Activated T-cell treated with anti-CD3 and anti-CD28 coated beads for 48 hours (primary cell): Measurements from ENCODE around the gene CCDC181.

Experiments used
- DNase-seq: peaks from one replicate; pipeline ENCODE4 v3.0.0-alpha.2; 2020; ENCODE audit warnings: low read depth

CCDC181 gene

DNA sequence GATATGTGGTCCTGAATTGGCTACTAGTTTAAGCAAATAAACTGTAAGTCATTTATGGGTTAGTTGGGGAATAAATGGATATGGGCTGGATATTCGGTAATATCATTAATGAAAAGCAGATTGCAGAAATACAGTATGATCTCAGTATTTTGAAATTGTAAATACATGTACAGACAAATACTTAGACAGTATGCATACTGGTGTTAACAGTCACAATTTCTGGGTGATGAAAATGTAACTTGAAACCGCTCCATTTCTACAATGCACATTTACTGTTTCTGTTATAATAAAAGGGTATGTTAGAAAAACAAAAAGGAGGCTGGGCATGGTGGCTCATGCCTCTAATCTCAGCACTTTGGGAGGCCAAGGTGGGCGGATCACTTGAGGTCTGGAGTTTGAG lies 31.3 kb downstream of the CCDC181 start:
- no peak for DNase-seq

DNA sequence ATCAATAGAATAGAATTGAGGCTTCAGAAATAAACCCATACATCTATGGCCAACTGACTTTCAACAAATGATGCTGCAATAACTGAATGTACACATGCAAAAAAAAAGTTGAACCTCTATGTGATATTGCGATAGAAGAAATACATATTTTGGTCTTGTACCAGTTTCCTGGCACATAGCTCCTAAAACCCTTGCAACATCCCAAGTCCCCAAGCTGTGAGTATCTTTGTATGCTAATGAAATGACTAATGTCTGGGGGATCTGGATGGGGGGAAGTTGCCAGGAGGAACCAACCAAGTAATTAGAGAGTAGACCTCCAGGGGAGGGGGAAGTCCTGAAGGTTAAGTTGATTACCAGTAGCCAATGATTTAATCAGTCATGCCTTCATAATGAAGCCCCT lies 34.9 kb downstream of the CCDC181 start:
- no peak for DNase-seq

DNA sequence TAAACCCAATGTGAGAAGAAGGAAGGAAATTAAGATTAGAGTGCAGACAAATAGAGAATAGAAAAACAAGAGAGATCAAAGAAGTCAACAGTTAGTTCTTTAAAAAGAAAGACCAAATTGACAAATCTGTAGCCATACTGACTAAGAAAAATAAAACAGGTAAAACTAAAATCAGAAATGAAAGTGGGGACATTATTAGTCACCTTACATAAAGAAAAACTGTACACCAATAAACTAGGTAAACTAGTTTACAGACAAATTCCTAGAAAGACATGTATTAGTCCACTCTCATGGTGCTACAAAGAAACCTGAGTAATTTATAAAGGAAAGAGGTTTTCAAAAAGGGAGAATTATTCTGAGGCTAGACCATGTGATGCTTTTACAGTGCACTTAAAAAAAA lies 37.0 kb downstream of the CCDC181 start:
- DNase-seq = no peak

DNA sequence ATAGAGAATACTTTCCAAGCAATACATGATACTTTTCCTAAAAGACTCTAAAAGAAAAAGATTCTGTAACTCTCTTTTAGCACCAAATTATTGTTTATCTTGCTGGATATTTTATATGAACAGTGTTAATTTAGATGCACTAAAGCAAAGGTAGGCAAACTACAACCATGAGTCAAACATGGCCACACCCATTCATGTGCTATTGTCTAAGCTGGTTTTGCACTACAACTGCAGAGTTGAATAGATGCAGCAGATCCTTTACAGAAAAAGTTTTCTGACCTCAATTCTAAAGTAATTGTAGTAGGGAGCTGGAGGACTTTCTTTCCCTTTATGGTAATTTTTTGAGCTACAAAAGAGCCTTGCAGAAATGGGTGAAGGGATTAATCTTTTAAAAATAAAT lies 39.9 kb downstream of the CCDC181 start:
- no peak for DNase-seq

DNA sequence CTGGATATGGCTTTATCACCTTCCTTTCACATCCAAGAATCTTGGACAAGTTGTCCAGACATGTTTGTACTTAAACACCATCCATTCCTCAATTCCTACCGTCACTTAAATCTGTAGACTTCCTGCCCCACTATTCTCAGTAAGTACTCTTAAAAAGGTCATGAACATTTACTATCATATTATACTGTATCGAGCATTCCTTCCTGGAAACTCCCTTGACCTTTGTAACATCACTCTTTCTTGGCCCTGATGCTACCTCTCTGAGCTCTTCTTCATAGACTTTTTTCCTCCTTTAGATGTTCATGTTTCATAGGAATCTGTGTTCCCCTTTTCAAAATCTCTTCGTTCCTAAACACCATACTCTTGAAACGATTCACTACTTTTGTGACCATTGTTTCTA lies 43.8 kb downstream of the CCDC181 start:
- DNase-seq = no peak

DNA sequence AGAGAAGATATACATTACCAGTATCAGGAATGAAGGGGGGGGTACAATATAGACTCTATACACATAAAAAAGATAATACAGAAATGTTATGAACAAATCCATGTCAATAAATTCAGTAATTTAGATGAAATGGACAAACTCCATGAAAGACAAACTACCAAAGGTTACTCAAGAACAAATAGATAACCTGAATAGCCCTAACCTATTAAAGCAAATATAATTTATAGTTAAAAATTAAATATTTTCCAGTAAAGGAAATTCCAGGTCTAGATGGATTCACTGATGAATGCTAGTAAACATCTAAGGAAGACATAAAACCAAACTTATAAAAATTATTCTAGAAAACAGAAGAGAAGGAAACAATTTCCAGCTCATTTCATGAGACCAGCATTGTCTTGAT lies 46.1 kb downstream of the CCDC181 start:
- DNase-seq = no peak

DNA sequence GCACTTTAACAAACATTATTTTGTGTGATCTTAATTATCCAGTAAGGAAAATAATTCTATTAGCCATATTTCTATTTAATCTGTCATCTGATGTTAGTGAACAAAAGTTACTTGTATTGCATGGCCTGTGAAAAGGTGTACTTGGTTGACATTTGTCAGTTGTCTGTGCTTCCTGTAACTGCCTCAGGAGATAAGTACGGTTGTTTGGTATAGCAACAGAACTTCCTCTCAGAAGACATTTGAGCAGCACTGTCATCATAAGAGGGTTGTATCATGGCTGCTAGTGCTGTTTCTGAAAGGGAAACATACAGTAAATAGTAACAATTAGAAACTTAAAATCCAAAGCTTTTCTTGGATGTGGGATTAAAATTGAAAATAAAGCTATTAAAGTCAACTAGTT lies 55.9 kb downstream of the CCDC181 start:
- DNase-seq = no peak

DNA sequence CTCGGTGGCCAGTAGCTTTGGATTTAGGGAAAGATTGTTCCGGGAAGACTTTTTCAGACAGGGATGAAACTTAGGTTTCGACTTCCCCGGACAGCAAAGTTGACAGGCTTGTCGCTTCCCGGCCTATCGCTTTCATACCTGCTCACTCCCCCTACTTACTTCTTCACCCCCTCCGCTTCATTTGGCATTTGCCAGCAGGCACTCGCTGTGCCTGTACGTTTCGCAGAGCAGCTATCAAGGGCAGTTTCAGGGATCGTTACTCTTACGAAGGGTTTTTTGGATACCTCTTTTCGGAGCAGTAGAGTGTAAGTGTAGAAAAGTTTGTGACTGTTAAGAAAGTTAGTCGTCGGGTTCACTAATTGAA lies 58.9 kb downstream of the CCDC181 start:
- no peak for DNase-seq

DNA sequence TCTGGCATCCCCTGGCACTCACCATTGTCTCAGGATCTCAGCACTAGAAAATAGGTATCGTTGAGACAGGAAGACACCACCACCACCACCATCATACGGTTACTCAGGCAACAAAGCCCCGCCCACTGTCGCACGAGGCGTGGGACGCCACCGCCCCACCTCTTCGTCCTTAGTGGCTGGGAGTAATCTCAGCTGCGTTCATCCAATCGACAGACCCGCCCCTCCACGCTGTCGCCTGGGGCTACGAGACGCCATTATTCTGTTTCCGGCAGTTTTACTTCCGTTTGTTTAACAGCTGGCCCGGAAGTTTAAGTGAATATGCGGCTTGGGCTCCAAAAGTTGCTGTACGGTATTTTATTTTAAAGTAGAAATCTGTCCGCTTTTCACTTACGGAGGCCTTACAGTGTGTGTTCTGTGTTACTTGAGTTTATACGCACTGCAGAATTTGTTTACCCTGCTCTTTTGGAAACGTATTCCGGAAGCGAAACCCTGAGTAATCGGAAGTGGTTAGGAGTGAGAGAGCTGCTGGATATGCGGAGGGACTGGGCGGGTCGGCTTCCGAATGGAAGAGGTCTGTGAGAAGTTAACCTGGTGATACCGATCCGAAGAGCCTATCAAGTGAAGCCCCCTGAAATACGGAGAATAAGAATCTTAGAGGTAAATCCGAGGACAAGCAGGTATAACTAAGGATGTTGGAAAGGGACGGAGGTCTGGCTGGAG lies 59.4 kb downstream of the CCDC181 start, which contains the start of the genes BLZF1 and NME7:
BLZF1 (plus strand) TSS at position 510 of the 720 bp plus-strand sequence. CDS start 1,328 bp downstream, outside the sequence.
NME7 (minus strand) TSS at position 112 of the 720 bp plus-strand sequence; CDS start at position 25, 87 bp downstream.
- DNase-seq = peak; percentile 97

DNA sequence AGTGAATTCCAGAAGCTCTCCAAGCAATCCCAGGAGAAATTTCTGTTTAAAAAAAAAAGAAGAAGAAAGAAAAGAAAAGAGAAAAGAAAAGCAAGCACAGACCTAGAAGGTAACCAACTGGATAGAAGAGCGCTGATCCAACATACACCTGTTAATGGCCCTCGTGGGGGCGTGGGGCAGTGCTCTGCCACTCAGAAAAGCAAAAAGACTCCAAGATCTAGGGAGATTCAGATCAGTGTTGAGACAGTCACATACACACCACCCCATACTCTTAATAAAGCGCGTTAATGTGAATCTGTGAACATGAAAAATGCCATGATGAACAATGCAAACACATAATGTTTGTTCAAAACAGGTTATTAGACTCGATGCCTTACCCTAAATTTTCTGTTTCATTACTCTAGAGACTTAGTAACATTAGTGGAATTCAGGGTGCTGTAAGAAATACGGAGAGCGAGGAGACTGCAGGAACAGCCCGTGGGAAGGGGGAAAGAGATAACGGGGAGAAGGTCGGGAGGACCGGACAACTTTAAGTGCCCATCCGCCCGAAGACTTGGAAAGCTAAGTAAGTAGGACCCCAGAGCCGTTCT lies 60.1 kb downstream of the CCDC181 start:
- no peak for DNase-seq

DNA sequence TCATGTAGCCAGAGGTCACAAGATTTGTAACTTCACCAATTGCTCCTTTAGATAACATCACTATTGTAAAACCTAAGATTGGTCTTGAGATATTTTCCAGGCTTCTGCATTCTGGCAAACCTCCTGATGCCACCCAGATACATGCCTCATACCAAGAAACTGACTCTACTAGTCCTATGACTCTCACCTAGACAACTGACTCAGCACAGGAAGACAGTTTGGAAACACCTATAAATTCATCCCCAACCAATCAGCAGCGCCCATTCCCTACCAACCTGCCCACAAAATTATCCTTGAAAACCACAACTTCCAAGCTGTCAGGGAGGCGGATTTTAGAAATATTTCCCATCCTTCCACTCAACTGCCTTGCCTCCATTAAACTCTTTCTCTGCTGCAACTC lies 62.3 kb downstream of the CCDC181 start:
- no peak for DNase-seq

DNA sequence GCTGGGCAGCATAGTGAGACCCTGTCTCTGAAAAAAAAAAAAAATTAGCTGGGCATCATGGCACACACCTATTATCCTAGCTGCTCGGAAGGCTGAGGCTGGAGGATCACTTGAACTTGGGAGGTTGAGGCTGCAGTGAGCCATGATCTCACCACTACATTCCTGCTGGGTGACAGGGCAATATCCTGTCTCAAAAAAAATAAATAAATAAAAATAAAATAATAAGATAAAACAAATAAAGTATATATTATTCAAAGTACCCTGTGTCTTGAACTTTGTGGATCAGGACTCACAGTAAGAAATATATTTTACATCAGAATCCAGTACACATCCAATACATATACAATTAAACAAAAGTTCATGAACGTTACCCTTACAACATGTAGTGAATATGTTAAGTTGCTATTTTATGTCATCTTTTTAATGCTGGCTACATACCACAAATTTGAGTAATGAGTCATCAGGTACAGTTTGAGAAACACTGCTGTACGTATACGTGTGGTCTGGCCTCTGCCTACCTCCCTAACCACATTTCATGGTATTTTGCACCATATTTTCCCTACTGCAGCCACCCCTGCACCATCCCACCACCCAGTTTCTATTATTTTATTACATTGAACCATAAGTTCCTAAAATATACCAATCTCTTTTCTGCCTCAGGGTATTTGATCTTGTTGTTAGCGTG lies 64.1 kb downstream of the CCDC181 start:
- no peak for DNase-seq

DNA sequence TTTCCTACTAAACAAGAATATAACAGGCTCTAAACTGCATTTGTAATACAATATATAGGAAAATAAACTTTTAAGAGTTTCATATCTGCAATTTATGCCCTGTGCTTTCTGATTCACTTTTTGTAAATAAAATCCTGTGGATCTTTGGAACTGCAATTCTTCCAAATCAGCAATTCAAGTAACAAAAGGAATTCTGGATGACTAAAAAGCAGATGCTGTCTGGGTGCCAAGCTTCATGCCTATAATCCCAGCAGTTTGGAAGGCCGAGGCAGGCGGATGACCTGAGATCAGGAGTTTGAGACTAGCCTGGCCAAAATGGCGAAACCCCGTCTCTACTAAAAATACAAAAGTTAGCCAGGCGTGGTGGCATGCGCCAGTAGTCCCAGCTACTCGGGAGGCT lies 66.0 kb downstream of the CCDC181 start:
- no peak for DNase-seq

DNA sequence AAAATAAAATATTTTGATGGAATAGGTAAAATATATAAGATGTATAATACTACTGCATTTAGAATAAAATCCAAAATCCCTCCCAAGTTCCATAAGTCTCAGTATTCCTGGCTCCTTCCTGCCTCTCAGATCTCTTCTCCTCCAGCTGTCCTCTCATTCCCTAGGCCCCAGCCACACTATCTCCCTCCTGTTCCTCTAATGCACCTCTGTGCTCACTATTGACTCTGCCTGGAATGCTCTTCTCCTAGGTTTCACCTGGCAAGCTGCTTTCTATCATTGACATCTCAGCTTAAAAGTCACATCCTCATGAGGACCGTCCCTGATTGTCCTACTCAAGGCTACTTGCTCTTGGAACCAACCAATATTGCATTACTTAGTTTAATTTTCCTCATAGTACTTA lies 66.9 kb downstream of the CCDC181 start:
- no peak for DNase-seq

DNA sequence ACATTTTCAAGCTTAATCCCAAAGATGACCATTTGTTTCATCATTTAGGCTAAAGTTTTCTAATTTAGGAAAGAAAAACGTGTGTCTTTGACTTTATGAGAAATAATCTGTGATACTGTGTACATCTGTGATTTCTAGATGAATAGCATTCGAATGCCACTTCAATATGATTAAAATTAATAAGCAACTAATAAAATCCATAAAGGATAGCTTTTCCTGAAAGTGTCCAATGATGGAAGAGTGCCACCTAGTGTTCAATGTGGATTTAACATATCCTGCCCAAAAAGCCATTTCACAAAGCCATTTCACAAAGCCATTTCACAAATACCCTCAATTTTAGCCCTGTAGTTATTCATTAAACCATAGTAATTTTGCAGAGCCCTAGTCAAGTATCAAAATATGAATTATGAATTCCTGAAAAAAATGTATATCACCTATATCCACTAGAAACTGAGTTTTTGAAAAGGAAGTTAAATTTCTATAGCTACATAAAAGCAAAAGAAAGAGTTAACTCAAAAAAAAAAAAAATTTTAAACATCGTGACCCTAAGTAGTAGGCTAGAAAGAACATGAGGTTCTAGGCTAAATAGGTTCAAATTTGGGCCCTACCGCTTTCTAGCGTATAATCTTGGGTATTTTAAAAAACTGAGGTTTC lies 78.8 kb downstream of the CCDC181 start:
- no peak for DNase-seq

DNA sequence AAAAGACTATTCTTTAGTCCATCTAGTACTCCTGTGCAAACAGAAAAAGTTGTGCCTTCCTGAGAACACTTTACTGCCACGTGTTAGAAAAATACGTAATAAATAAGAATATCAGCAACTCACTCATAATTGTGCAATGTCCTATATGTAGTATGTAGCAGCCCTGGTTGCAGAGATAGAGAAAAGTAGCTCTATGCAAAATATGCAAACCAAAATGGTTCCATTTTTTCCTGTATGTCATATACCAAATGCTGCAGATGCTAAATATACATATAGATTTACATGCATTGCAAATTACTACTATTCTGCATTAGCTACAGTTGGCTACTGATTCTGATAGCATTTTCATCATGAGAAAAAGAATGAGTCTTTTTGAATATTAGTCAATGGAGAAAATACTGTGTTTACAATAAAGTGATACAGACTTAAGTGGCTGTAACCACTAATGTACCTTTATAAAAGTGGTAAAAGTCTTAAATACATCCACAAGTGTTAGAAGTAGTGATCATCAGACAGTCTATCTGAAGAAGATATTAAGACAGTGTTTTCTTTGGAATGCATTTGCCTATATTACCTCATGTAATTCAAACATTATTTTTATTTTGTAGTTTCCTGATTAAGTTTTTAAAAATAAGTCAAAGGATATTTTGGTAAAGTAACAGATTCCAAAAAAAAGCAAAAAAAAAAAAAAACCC lies 79.4 kb downstream of the CCDC181 start:
- DNase-seq = no peak

DNA sequence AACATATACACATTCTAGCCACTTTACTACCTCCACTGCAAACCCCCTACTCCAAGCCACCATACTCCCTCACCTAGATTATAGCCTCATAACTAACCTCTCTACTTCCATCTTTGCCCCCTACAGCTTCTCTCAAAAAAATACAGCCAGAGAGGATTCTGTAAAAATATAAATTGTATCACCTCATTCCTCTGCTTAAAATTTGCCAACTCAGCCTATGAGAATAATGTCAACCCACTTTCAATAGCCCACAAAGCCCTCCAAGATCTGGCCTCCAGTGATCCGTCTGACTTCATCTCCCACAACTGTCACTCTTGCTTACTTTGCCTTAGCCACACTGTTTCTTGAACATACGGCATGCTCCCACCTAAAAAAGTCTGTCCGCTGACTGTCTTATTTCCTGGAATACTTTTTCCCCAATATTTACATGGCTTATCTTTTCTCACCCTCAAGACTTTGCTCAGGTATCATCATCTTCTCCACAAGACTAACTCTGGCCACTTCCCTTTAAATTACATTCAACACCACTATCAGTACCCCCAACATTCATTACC lies 81.2 kb downstream of the CCDC181 start:
- no peak for DNase-seq

DNA sequence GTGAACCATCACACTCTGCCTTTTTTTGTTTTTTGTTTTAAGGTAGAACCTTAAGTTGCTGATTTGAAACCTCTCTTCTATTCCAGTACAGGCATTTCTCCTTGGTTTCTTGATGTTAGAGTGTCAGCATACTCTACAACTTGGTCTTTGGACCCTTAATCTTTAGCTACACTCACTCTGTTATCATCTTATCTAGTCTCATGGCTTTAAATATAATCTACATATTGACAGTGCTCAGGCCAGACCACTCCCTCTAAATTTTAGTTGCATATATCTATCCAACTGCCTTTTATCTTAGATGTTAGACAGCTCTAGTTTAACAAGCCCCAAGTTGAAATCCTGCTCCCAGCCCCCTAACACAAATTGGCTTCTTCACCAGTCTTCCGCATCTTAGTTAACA lies 81.8 kb downstream of the CCDC181 start:
- DNase-seq = no peak
